DMS 273 treated with DMSO at 0.1 percent for 48 hours (cell line): ENCODE results near the gene GALM.
"Not testable (repeated sequence)": the region's sequence is repeated elsewhere in the genome, so short reads cannot be mapped to it uniquely, and the experiment has no call there.

ENCODE experiments used
- DNase-seq: peaks from one replicate; lab custom pipeline; 2025; lab: John Stamatoyannopoulos, UW

Gene GALM

GRCh38 chr2:38711558-38711957, 45.6 kb downstream of the GALM start:
- no peak for DNase-seq

- DNase-seq: no peak
Observed at GRCh38 chr2:38712413-38712812, 46.5 kb downstream of the GALM start.

- DNase-seq: no peak
Observed at GRCh38 chr2:38712871-38713270, 47.0 kb downstream of the GALM start.

- DNase-seq: no peak
Observed at GRCh38 chr2:38713338-38713737, 47.4 kb downstream of the GALM start.

- DNase-seq: not testable (repeated sequence)
Observed at GRCh38 chr2:38714941-38715340, 49.0 kb downstream of the GALM start.

DNA sequence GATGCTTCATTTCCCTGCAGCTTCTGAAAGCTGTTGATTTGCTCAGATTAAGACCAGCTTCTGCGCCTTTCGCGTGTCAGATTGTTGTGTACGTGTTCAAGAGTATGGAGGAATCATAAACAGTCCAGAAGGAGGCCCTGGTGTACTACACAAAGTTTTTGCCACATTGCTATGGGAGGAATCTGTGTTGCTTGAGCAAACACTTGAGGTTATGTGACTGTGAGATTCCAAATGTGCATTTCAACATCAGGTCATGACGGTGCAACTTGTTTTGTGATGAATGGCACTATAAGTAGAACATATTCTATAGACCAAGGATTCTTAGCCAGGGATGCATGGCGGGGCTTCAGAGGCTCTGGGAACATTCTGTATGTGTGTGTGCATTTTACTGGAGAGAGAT, 50.3 kb downstream of the GALM start:
- DNase-seq: no peak

DNA sequence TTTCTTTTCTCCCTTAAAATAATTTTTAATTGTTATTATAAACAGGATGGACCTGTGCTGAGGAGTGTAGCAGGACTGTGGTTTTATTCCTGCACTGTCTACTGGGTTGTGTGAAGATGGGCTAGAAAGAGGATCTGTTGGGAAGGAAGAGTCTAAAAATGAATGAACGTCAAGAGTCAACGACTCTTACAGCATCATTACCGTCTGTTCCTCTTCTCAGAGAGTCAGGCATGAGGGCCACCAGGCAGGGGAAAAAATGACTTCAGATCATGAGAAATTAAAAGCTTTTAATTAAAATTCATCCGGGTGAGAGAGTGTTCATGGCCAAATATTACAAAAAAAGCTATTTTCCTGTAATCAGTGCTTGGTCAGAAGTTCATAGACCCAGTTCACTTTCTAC, 52.7 kb downstream of the GALM start:
- DNase-seq: no peak

DNA sequence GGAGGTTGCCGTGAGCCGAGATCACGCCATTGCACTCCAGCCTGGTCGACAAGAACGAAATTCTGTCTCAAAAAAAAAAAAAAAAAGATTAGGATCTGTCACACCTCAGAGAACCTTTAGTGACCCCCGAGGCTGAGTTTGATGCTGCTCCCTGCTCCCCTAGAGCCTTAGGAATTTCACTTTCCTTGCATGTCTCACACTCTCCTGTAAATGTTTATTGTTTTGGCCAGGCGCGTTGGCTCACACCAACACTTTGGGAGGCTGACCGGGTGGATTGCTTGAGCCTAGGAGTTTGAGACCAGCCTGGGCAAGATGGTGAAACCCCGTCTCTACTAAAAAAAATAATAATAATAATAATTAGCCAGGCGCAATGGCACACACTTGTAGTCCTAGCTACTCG, 53.8 kb downstream of the GALM start:
- no peak for DNase-seq

DNA sequence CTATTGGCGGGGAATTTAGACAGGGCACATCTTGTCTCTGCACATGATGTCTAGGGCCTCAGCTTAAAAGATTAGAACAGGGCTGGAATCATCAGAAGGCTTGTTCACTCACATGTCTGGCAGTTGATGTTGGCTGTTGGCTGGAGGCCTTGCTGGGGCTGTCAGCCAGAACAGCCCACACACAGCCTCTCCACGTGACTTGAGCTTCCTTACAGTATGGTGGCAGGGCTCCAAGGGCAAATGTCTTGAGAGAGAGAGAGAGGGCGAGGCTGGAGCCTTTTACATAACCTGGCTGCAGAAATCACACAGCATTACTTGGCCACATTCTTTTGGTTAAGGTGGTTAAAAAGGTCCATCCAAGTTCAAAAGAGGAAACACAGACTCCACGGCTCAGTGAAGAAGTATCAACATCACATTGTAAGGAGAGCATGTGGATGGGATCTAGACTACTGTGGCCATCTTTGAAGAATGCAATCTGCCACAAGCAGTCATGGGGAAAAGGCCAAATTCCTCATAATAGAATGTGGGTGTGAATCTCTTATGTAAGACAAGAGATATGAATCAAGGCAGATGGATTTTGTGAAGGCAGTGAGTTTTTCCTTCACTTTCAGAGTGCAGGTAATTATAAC, 54.8 kb downstream of the GALM start:
- DNase-seq: peak; percentile 52

DNA sequence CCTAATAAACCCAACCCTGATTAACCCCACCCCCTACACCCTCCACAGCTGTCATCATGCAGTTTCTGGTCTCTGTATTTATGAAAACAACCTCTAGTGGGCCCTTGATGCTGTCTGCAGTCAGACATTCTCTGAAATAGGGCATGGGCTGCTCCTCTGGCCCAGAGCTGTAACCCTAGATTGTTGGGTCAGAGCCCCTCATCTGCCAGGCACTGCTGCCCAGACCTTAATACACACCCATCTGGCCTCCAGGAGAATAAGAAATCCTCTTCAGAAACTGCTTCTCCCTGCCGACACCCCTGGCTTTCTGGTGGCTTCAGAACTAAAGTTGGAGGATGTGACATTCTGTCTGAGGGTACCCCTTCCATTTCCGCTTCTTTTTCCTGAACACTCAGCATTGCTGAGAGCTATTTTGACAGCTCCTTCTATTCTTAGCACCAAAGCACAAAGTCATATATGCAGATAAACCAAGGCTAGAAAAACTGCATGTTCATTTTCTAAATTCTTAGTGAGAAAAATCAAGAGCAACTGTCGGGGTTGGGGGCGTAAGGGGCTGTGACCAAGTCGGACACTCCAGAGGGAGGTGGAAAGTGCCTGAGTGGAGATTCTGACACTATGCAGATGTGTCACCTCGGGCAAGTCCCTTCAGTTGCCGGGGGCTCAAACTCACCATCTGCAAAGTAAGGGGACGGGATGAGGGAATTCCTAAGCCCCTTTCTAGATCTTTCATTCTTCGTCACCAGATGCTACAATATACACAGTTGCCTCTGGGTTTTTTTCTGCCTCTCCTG, 56.6 kb downstream of the GALM start:
- no peak for DNase-seq

DNA sequence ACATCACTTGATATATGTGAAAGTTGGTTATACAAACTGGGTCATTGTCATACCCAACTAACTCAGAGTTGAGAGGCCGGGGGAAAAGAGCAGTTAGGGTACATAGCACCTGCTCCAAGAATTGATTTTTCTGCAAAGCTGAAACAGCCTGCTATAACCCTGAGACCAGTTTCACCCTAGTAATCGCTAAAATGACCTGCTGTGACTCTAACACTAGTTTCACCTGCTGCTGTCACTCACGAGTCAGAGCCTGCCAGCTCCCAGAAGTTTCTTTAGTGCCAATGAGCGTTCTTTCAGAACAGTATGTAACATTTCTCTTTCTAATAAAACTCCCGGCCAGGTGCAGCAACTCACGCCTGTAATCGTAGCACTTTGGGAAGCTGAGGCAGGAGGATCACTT, 57.3 kb downstream of the GALM start:
- DNase-seq: no peak

GRCh38 chr2:38727661-38728060, 61.7 kb downstream of the GALM start:
- DNase-seq: no peak

DNA sequence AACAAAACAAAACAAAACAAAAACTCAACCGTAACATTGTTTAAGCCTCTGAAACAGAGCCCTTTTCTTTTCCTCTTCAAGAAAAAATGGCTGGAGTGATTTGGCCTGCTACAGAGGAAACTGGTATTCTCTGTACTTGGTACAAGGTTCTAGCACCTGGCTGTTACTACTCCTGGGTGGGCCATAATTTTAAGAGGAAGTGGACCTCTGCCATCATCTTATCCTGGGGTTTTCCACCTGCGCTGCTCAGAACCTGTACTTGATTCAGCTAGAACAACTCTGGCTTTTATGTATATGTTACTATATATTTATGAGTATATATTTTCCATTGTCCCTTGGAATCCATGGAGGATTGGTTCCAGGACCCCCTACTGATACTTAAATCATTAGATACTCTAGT, 62.8 kb downstream of the GALM start:
- DNase-seq: no peak

GRCh38 chr2:38731090-38731489, 65.2 kb downstream of the GALM start:
- DNase-seq: no peak

- no peak for DNase-seq
Observed at GRCh38 chr2:38731684-38732221, 65.8 kb downstream of the GALM start.

- no peak for DNase-seq
Observed at GRCh38 chr2:38733300-38733971, 67.5 kb downstream of the GALM start.

DNA sequence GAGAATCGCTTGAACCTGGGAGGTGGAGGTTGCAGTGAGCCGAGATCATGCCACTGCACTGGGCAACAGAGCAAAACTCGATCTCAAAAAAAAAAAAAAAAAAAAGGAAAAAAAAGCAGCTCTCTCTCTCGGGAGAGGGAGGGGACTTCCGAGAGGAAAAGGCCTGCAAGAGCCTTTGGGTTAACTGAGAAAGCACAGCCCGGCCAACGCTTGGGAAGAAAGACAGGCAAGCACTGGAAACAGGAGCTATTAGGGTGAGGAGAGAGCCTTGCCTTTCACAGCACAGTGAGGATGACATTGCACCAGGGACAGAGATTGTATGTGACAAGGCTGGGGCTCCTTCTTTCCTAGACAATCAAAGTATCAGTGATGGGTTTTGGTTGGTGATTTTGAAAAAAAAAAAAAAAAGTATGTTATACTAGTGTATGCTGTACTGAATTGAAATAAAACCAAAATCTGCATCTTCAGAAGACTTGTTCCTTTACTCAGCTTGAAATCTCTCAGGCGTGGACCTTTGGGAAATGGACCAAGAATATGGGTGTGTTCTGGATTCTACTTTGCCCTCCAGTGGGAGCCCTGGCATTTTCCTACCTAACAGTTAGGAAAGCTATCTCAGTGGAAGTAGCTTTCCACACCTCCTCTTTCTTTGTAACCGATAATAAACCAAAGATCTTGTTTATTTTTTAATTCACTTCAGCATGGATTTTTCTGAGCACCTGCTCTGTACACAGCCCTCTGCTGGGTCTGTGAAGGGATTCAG, 68.6 kb downstream of the GALM start:
- DNase-seq: no peak

DNA sequence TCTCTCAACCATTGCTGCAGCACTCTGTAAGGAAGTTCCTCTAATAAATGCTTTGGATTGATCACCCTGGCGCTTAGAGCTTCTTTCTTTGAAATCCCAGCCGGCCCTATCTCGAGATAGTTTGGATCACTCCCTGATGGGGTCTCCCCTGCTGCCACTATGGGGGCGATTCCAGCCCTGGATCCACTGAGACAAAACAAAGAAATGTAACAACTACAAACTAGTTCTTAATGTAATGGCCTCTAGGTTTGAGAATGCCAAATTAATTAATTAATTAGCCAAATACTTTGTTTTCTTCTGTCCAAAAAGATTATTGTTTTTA, 70.0 kb downstream of the GALM start:
- DNase-seq: no peak

GRCh38 chr2:38737000-38737698, 71.2 kb downstream of the GALM start:
- not testable (repeated sequence) for DNase-seq

- no peak for DNase-seq
Observed at GRCh38 chr2:38737925-38738324, 72.0 kb downstream of the GALM start.

DNA sequence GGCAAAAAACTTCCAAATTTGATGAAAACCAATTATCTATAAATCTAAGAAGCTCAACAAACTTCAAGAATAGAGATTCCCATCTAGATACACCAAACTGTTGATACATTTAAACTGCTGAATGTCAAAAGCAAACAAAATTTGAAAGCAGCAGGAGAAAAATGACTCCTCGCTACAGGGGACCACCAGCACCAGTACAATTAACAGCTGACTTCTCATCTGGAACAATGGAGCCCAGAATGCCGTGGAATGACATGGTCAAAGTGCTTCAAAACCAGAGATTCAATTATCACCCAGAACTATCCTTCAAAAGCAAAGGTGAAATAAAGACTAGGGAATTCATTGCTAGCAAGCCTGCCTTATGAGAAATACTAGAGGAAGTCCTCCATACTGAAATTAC, 73.6 kb downstream of the GALM start:
- DNase-seq: no peak
